ENCODE results near the gene LRPAP1. TPM values are rescaled to one million over a fixed set of nuclear protein-coding genes. Genes with fewer than 3 reads are reported as not detected.

Gene LRPAP1
- total and polyA plus RNA-seq, 2 experiments from 2014 or later: 191 to 299 TPM

GRCh38 chr4:3510481-3510880 lies 21.7 kb downstream of the LRPAP1 start:
- H3K36me3 ChIP-seq (replicated peaks; ENCODE audit: insufficient read depth, low read depth): no peaks in the 10 kb centered on the region
- no peak for TF ChIP-seq EZH2 (IDR thresholded peaks at IDR 0.05; ENCODE audit: borderline replicate concordance)

DNA sequence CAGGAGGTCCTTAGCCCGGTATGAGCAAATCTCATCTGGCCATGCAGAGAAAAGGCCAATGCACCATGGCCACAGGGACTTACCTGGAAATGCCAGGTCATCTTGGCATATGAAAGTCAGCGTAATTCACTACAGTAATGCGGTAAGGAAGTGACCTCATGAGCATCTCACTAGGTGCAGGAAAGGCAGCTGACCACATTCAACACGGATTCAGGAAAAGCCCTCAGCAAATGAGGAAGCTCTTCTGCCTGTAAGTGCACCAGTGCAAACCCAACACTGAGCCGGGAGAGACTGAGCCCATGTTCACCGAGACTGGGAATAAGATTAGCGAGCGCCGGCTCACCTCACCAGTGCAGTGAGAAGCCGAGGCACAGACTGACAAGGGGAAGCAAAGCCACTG lies 23.7 kb downstream of the LRPAP1 start:
- no peak overlapping the region for H2AFZ ChIP-seq
- H3K9me3 ChIP-seq (ENCODE audit: low read depth): no peaks in the 10 kb centered on the region
- no peaks in the 10 kb centered on the region for H3K9me2 ChIP-seq (replicated peaks; ENCODE audit: insufficient read depth)
- TF ChIP-seq EZH2phosphoT487 (IDR thresholded peaks at IDR 0.05; ENCODE audit: low read depth, severe bottlenecking, unreplicated experiment) (no peak), CTCF (IDR thresholded peaks at IDR 0.05; ENCODE audit: poor library complexity) (no peak), EZH2 (IDR thresholded peaks at IDR 0.05; ENCODE audit: borderline replicate concordance) (no peak)
- WGBS (ENCODE audit: low lambda C conversion rate, missing lambda C conversion rate): 94% methylated on average over 10 of the region's 10 CpGs
- H3K4me1 ChIP-seq (ENCODE audit: insufficient read depth): no peaks in the 10 kb centered on the region
- no peak overlapping the region for H3K4me2 ChIP-seq
- no peaks in the 10 kb centered on the region for H3K27me3 ChIP-seq
- no peak overlapping the region for H3K27ac ChIP-seq
- H4K20me1 ChIP-seq (ENCODE audit: insufficient read depth, poor library complexity, severe bottlenecking): peaks cover 9% of the 10 kb centered on the region
- H3K36me3 ChIP-seq (replicated peaks; ENCODE audit: insufficient read depth, low read depth): no peaks in the 10 kb centered on the region
- DNase-seq (ENCODE audit: low spot score): no peak
- peaks cover 5% of the 10 kb centered on the region for H3K79me2 ChIP-seq
- no peak overlapping the region for H3K4me3 ChIP-seq

More at GRCh38 chr4:3510481-3510880, 21.7 kb downstream of the LRPAP1 start:
- no peaks in the 10 kb centered on the region for H3K27me3 ChIP-seq
- no peaks in the 10 kb centered on the region for H3K9me3 ChIP-seq (ENCODE audit: low read depth)
- H3K79me2 ChIP-seq: peaks cover 3% of the 10 kb centered on the region
- DNase-seq (ENCODE audit: low spot score): no peak
- no peak overlapping the region for H3K27ac ChIP-seq
- no peaks in the 10 kb centered on the region for H4K20me1 ChIP-seq (ENCODE audit: insufficient read depth, poor library complexity, severe bottlenecking)
- H3K4me3 ChIP-seq: no peak overlapping the region
- 97% methylated on average over 16 of the region's 16 CpGs for WGBS (ENCODE audit: low lambda C conversion rate, missing lambda C conversion rate)
- H2AFZ ChIP-seq: no peak overlapping the region
- no peaks in the 10 kb centered on the region for H3K9me2 ChIP-seq (replicated peaks; ENCODE audit: insufficient read depth)
- H3K4me1 ChIP-seq (ENCODE audit: insufficient read depth): no peaks in the 10 kb centered on the region
- no peak overlapping the region for H3K4me2 ChIP-seq

DNA sequence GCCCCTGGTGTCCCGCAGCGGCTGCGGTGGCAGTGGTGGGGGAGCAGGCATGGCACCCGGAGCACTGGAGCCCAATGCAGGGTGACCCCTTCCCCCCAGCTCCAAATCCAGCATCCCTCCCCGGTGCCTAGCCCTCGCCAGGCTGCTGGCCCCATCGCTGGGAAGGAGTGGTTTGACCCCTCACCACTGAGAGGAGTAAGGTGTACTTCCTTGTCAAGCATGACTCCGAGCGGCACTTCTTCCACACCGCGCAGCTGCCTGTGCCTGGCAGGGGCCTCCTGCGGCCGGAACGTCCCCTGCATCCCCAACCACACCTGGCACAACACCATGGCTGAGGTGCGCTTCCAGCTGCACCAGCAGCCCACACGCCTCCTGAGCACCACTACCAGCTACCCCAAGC lies 27.0 kb downstream of the LRPAP1 start:
- peaks cover 16% of the 10 kb centered on the region for H4K20me1 ChIP-seq (ENCODE audit: insufficient read depth, poor library complexity, severe bottlenecking)
- H3K27me3 ChIP-seq: no peaks in the 10 kb centered on the region
- no peak for DNase-seq (ENCODE audit: low spot score)
- H3K9me2 ChIP-seq (replicated peaks; ENCODE audit: insufficient read depth): no peaks in the 10 kb centered on the region
- H3K79me2 ChIP-seq: peaks cover 5% of the 10 kb centered on the region
- no peak overlapping the region for H3K4me3 ChIP-seq
- H3K4me1 ChIP-seq (ENCODE audit: insufficient read depth): no peaks in the 10 kb centered on the region
- no peak overlapping the region for H2AFZ ChIP-seq
- WGBS (ENCODE audit: low lambda C conversion rate, missing lambda C conversion rate): 97% methylated on average over 15 of the region's 16 CpGs
- no peak for TF ChIP-seq EZH2phosphoT487 (IDR thresholded peaks at IDR 0.05; ENCODE audit: low read depth, severe bottlenecking, unreplicated experiment)
- TF ChIP-seq EZH2 (IDR thresholded peaks at IDR 0.05; ENCODE audit: borderline replicate concordance): no peak
- TF ChIP-seq CTCF (IDR thresholded peaks at IDR 0.05; ENCODE audit: poor library complexity): no peak
- no peaks in the 10 kb centered on the region for H3K9me3 ChIP-seq (ENCODE audit: low read depth)
- no peak overlapping the region for H3K4me2 ChIP-seq
- H3K36me3 ChIP-seq (replicated peaks; ENCODE audit: insufficient read depth, low read depth): no peaks in the 10 kb centered on the region
- H3K27ac ChIP-seq: no peak overlapping the region

- H3K9me3 ChIP-seq (ENCODE audit: low read depth): no peaks in the 10 kb centered on the region
- no peaks in the 10 kb centered on the region for H3K4me1 ChIP-seq (ENCODE audit: insufficient read depth)
- DNase-seq (ENCODE audit: low spot score): no peak
- no peaks in the 10 kb centered on the region for H3K27me3 ChIP-seq
- TF ChIP-seq CTCF (IDR thresholded peaks at IDR 0.05; ENCODE audit: poor library complexity) (no peak), EZH2phosphoT487 (IDR thresholded peaks at IDR 0.05; ENCODE audit: low read depth, severe bottlenecking, unreplicated experiment) (no peak), EZH2 (IDR thresholded peaks at IDR 0.05; ENCODE audit: borderline replicate concordance) (no peak)
- peaks cover 5% of the 10 kb centered on the region for H3K79me2 ChIP-seq
- no peaks in the 10 kb centered on the region for H3K9me2 ChIP-seq (replicated peaks; ENCODE audit: insufficient read depth)
- WGBS (ENCODE audit: low lambda C conversion rate, missing lambda C conversion rate): 95% methylated on average over 37 of the region's 39 CpGs
- no peak overlapping the region for H3K4me3 ChIP-seq
- no peak overlapping the region for H3K27ac ChIP-seq
- H3K4me2 ChIP-seq: no peak overlapping the region
- H4K20me1 ChIP-seq (ENCODE audit: insufficient read depth, poor library complexity, severe bottlenecking): peaks cover 16% of the 10 kb centered on the region
- no peak overlapping the region for H2AFZ ChIP-seq
- no peaks in the 10 kb centered on the region for H3K36me3 ChIP-seq (replicated peaks; ENCODE audit: insufficient read depth, low read depth)
These were observed 29.0 kb downstream of the LRPAP1 start for GRCh38 chr4:3502941-3503936.
